Mucosa of stomach (tissue), 1 donor: ENCODE measurements around the gene SORCS2.

Experiments
- H3K27me3 ChIP-seq: one replicate; pipeline ENCODE4 v1.7.0; 2013; ENCODE audit warnings: mild to moderate bottlenecking, low read length; ENCODE audit not compliant: control insufficient read depth, insufficient read depth
- H3K36me3 ChIP-seq: one replicate; pipeline ENCODE4 v1.7.0; 2013; ENCODE audit warnings: low read length; ENCODE audit not compliant: control insufficient read depth, insufficient read depth
- H3K4me1 ChIP-seq: one replicate; pipeline ENCODE4 v1.7.0; 2013; ENCODE audit warnings: mild to moderate bottlenecking, low read length; ENCODE audit not compliant: control insufficient read depth, insufficient read depth
- H3K4me3 ChIP-seq: one replicate; pipeline ENCODE4 v1.7.0; 2013; ENCODE audit warnings: low read length
- H3K9ac ChIP-seq: one replicate; pipeline ENCODE4 v1.7.0; 2013; ENCODE audit warnings: mild to moderate bottlenecking, low read length, moderate library complexity
- H3K9me3 ChIP-seq: one replicate; pipeline ENCODE4 v1.7.0; 2013; ENCODE audit warnings: mild to moderate bottlenecking, low read length, moderate library complexity; ENCODE audit not compliant: control insufficient read depth
- donor health status: Pancreatic carcinoma.

Gene SORCS2

GRCh38 chr4:7154351-7154981 lies 37.9 kb upstream of the SORCS2 start:
- Histone ChIP-seq H3K4me3 (no peak overlapping the region), H3K27me3 (peaks cover 5% of the 10 kb centered on the region)

DNA sequence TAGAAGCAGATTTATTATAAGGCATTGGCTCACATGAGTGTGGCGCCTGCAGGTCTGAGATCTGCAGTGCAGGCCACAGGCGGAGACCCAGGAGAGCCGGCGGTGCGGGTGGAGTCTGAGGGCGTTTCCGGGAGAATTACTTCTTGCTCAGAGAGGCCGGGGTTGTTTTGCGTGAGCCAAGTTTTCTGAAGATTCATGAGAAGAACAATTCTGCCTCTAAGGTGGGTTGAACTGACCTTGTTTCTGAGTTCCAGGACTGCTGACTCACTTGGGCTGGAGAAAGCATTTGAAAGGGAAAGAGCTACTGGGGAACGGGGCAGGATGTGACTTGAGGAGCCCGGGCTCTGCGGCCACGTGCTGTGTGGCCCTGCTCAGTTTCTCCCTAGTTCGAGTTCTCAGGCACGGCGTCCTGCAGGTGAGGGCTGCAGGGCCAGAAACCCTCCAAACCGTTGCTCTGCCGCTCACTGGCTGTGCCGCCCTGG lies 36.7 kb upstream of the SORCS2 start:
- Histone ChIP-seq H3K4me1 (peaks cover 5% of the 10 kb centered on the region), H3K27me3 (peaks cover 5% of the 10 kb centered on the region), H3K36me3 (no peaks in the 10 kb centered on the region), H3K9ac (no peak overlapping the region), H3K9me3 (no peaks in the 10 kb centered on the region), H3K4me3 (no peak overlapping the region)

More at GRCh38 chr4:7154351-7154981, 37.9 kb upstream of the SORCS2 start:
- Histone ChIP-seq H3K9ac (no peak overlapping the region), H3K9me3 (no peaks in the 10 kb centered on the region), H3K4me1 (peaks cover 5% of the 10 kb centered on the region), H3K36me3 (no peaks in the 10 kb centered on the region)

DNA sequence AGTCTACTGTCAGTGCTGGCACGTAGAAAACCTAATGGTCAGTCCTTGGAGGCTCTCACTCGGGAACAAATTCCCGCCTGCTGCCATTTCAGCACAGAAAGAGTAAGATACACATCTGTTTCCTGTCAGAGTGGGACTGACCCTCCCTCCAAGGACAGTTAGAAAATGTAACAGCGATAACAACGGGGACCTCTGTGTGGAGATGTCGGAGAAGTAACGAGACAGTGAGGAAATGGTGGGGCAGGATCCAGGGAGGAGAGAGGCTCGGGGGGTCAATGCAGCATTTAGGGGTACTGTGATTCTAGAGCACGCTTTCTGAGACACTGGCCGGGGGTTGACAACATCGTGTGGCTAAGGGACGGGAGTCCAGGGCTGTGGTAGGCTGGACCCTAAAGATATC lies 36.0 kb upstream of the SORCS2 start:
- Histone ChIP-seq H3K4me3 (no peak overlapping the region), H3K9ac (no peak overlapping the region), H3K9me3 (no peaks in the 10 kb centered on the region), H3K4me1 (peaks cover 5% of the 10 kb centered on the region), H3K27me3 (peaks cover 5% of the 10 kb centered on the region), H3K36me3 (no peaks in the 10 kb centered on the region)

- H3K4me3 ChIP-seq: no peak overlapping the region
- H3K4me1 ChIP-seq: peaks cover 5% of the 10 kb centered on the region
- peaks cover 5% of the 10 kb centered on the region for H3K27me3 ChIP-seq
- no peaks in the 10 kb centered on the region for H3K36me3 ChIP-seq
- H3K9me3 ChIP-seq: no peaks in the 10 kb centered on the region
- H3K9ac ChIP-seq: no peak overlapping the region
Measured at GRCh38 chr4:7156761-7157488, 35.4 kb upstream of the SORCS2 start.

DNA sequence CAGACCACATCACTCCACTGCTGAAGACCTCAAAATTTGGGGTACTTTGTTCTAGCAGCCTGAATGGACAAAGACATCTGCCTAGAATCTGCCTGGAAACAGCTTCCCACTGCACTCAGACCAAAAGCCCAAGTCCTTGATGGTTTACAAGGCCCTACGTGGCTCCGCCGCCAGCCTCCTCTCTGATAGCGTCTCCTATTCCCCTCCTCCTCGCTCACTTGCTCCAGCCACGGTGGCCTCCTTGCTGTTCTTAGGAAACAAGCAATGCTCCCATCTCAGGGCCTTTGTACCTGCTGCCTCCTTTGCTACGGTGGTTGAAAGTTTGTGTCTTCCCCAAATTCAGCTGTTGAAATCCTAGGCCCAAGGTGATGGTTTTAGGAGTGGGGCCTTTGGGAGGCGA lies 34.7 kb upstream of the SORCS2 start:
- no peaks in the 10 kb centered on the region for H3K9me3 ChIP-seq
- no peak overlapping the region for H3K9ac ChIP-seq
- H3K4me3 ChIP-seq: no peak overlapping the region
- H3K4me1 ChIP-seq: peaks cover 5% of the 10 kb centered on the region
- H3K36me3 ChIP-seq: no peaks in the 10 kb centered on the region
- H3K27me3 ChIP-seq: peaks cover 5% of the 10 kb centered on the region

- peaks cover 5% of the 10 kb centered on the region for H3K27me3 ChIP-seq
- H3K9me3 ChIP-seq: no peaks in the 10 kb centered on the region
- no peaks in the 10 kb centered on the region for H3K36me3 ChIP-seq
- peaks cover 5% of the 10 kb centered on the region for H3K4me1 ChIP-seq
- no peak overlapping the region for H3K4me3 ChIP-seq
- no peak overlapping the region for H3K9ac ChIP-seq
Measured at GRCh38 chr4:7158081-7158750, 34.1 kb upstream of the SORCS2 start.

GRCh38 chr4:7158991-7159390 lies 33.3 kb upstream of the SORCS2 start:
- H3K4me1 ChIP-seq: peaks cover 5% of the 10 kb centered on the region
- no peaks in the 10 kb centered on the region for H3K9me3 ChIP-seq
- no peak overlapping the region for H3K4me3 ChIP-seq
- H3K9ac ChIP-seq: no peak overlapping the region
- H3K36me3 ChIP-seq: no peaks in the 10 kb centered on the region
- H3K27me3 ChIP-seq: peaks cover 5% of the 10 kb centered on the region

DNA sequence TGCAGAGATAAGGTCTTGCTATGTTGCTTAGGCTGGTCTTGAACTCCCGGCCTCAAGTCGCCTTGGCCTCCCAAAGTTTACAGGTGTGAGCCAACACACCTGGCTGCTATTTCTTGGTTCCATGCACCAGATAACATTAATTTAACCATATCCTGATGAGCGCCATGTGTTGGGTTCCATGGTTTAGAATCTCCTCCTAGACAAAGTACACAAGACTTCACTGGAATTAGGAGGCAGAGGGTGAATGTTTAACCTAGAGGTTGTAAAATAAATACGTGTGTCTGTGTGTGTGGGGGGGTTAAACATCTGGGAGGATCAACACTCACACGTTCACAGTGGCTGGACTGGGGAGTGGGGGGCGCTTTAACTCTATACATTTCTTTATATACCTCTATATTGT lies 32.4 kb upstream of the SORCS2 start:
- Histone ChIP-seq H3K4me3 (no peak overlapping the region), H3K36me3 (no peaks in the 10 kb centered on the region), H3K9ac (no peak overlapping the region), H3K9me3 (no peaks in the 10 kb centered on the region), H3K27me3 (peaks cover 5% of the 10 kb centered on the region), H3K4me1 (peaks cover 5% of the 10 kb centered on the region)

- Histone ChIP-seq H3K9me3 (no peaks in the 10 kb centered on the region), H3K27me3 (peaks cover 5% of the 10 kb centered on the region), H3K4me1 (peaks cover 5% of the 10 kb centered on the region), H3K9ac (no peak overlapping the region), H3K4me3 (no peak overlapping the region), H3K36me3 (no peaks in the 10 kb centered on the region)
Measured at GRCh38 chr4:7160439-7160838, 31.9 kb upstream of the SORCS2 start.

- H3K36me3 ChIP-seq: no peaks in the 10 kb centered on the region
- H3K27me3 ChIP-seq: peaks cover 5% of the 10 kb centered on the region
- no peak overlapping the region for H3K4me3 ChIP-seq
- H3K9ac ChIP-seq: no peak overlapping the region
- peaks cover under 1% of the 10 kb centered on the region for H3K4me1 ChIP-seq
- no peaks in the 10 kb centered on the region for H3K9me3 ChIP-seq
Measured at GRCh38 chr4:7160951-7161440, 31.3 kb upstream of the SORCS2 start.

- H3K9ac ChIP-seq: no peak overlapping the region
- no peaks in the 10 kb centered on the region for H3K36me3 ChIP-seq
- no peak overlapping the region for H3K4me3 ChIP-seq
- no peaks in the 10 kb centered on the region for H3K9me3 ChIP-seq
- no peaks in the 10 kb centered on the region for H3K4me1 ChIP-seq
- no peaks in the 10 kb centered on the region for H3K27me3 ChIP-seq
Measured at GRCh38 chr4:7161721-7162214, 30.6 kb upstream of the SORCS2 start.
